Measurements from ENCODE around the gene OSBPL5.

DNA sequence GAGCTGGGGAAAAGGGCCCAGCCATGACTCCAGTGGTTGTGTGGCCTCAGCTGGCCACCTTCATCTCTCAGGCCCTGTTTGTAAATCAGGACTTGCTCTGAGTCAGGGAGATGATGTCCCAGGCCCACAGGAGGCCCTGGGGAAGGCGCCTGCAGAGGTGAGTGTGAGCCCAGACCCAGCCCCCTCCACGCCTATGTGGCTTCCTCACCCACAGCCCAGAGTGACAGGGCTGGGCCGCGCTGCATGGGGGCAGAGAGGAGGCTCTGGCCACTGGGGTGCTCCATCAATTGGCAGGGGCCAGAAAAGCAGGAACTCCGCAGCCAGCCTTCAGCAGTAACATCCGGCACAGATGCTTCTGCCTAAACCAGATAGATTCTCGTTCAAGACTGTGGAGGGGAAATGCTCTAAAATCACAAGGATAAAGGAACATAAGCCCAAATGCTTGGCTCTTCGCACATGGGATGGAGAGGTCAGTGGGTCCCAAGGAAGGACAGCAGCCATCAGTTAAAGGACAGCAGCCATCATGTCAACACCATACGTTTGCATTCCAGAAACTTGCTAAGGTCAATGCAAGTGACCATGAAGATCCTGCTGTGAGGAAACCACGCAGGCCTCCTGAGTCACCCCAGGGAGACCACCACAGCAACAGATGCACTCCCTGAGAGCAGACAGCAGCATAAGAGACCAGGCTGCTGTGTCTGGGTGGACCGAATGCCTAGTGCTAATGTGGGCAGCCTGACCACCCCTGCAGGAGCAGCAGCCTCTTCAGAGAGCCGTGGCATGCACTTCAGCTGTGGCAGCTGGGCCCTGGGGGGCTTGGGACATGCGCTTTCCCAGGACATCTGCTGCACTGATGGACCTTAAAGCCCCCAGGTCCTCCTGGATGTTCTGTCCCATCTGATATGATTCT, 28.3 kb downstream of the OSBPL5 start:
- TF ChIP-seq, protein P1, sequence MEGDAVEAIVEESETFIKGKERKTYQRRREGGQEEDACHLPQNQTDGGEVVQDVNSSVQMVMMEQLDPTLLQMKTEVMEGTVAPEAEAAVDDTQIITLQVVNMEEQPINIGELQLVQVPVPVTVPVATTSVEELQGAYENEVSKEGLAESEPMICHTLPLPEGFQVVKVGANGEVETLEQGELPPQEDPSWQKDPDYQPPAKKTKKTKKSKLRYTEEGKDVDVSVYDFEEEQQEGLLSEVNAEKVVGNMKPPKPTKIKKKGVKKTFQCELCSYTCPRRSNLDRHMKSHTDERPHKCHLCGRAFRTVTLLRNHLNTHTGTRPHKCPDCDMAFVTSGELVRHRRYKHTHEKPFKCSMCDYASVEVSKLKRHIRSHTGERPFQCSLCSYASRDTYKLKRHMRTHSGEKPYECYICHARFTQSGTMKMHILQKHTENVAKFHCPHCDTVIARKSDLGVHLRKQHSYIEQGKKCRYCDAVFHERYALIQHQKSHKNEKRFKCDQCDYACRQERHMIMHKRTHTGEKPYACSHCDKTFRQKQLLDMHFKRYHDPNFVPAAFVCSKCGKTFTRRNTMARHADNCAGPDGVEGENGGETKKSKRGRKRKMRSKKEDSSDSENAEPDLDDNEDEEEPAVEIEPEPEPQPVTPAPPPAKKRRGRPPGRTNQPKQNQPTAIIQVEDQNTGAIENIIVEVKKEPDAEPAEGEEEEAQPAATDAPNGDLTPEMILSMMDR (IDR thresholded peaks at IDR 0.05): no peak
- no peak for TF ChIP-seq EZH2 (IDR thresholded peaks at IDR 0.05)
- no peak for TF ChIP-seq EZH2phosphoT487 (IDR thresholded peaks at IDR 0.05)
